PC-9 (cell line): ENCODE measurements around the gene PRPH. TPM values are rescaled to one million over a fixed set of nuclear protein-coding genes. Genes with fewer than 3 reads are reported as not detected.

Source experiments
- BruUV-seq: library from RNA; stranded (reverse); fragments of 400-500 nt; replicated peaks from 2 replicates; lab custom pipeline; 2021; lab: Mats Ljungman, UMichigan
- CTCF ChIA-PET: fragments of 300-600 bp; sonication (Branson Sonifier 250); formaldehyde crosslinking; loops from one replicate; lab custom pipeline; 2022; ENCODE audit warnings: antibody characterized with exemption; lab: Charles Lee
- POLR2A ChIA-PET: fragments of 300-600 bp; sonication (Branson Sonifier 250); formaldehyde crosslinking; loops from one replicate; lab custom pipeline; 2022; ENCODE audit warnings: antibody characterized with exemption; ENCODE audit not compliant: unreplicated experiment; lab: Charles Lee
- DNase-seq, 2 experiments: peaks; one replicate each; pipeline versions ENCODE4 v3.0.0 to v3.0.0-alpha.2; 2015 to 2022; ENCODE audit warnings: mixed read lengths in 1 of 2
- H2AFZ ChIP-seq: fragments of 200-600 bp; sonication (generic); 2 replicates; pipeline ENCODE4 v1.8.1; 2017; ENCODE audit warnings: antibody characterized with exemption
- H3F3A ChIP-seq: fragments of 200-600 bp; sonication (generic); 2 replicates; pipeline ENCODE4 v1.8.1; 2017; ENCODE audit warnings: antibody characterized with exemption, mild to moderate bottlenecking, low read depth; ENCODE audit not compliant: insufficient read depth
- H3K27ac ChIP-seq: fragments of 200-600 bp; sonication (generic); 2 replicates; pipeline ENCODE4 v1.6.1; 2016; ENCODE audit warnings: mixed run types
- H3K27me3 ChIP-seq: fragments of 200-600 bp; sonication (generic); 2 replicates; pipeline ENCODE4 v1.6.1; 2016; ENCODE audit warnings: low read depth, mixed run types; ENCODE audit not compliant: insufficient read depth
- H3K36me3 ChIP-seq: fragments of 200-600 bp; sonication (generic); 2 replicates; pipeline ENCODE4 v1.6.1; 2016; ENCODE audit warnings: low read depth, mixed run types
- H3K4me1 ChIP-seq: fragments of 200-600 bp; sonication (generic); replicated peaks from 2 replicates; pipeline ENCODE4 v1.6.1; 2016; ENCODE audit warnings: mixed run types; ENCODE audit not compliant: insufficient read depth
- H3K4me2 ChIP-seq: fragments of 200-600 bp; sonication (generic); 2 replicates; pipeline ENCODE4 v1.6.1; 2017; ENCODE audit warnings: mixed run types
- H3K4me3 ChIP-seq: fragments of 200-600 bp; sonication (generic); 2 replicates; pipeline ENCODE4 v1.6.1; 2016; ENCODE audit warnings: mixed run types
- H3K79me2 ChIP-seq: fragments of 200-600 bp; sonication (generic); 2 replicates; pipeline ENCODE4 v1.6.1; 2017; ENCODE audit warnings: low read depth, mixed run types
- H3K9me2 ChIP-seq: fragments of 200-600 bp; sonication (generic); 2 replicates; pipeline ENCODE4 v1.8.1; 2017; ENCODE audit warnings: mild to moderate bottlenecking; ENCODE audit not compliant: insufficient read depth
- H3K9me3 ChIP-seq: fragments of 200-600 bp; sonication (generic); 2 replicates; pipeline ENCODE4 v1.8.1; 2016; ENCODE audit warnings: low read depth; ENCODE audit not compliant: insufficient read depth
- H4K20me1 ChIP-seq: fragments of 200-600 bp; sonication (generic); 2 replicates; pipeline ENCODE4 v1.8.1; 2017; ENCODE audit not compliant: insufficient read depth
- EZH2 ChIP-seq: fragments of 200-600 bp; sonication (generic); IDR thresholded peaks from 2 replicates; pipeline ENCODE4 v1.8.0; 2017; ENCODE audit warnings: antibody characterized with exemption, low read depth
- intact Hi-C: fragments of 100-400 bp; cut with micrococcal nuclease; formaldehyde crosslinking; loops from one replicate; pipeline ENCODE4 v1.10.0; 2022; ENCODE audit not compliant: unreplicated experiment
- total RNA-seq: library from RNA; stranded (reverse); gene quantifications from 2 replicates; pipeline ENCODE4 v1.2.3, GENCODE V29; 2021
- TF ChIP-seq, protein P1 (sequence below): fragments of 200-600 bp; sonication (generic); conservative IDR thresholded peaks from 2 replicates; pipeline ENCODE4 v1.6.1; 2017; ENCODE audit warnings: mixed run types, antibody characterized with exemption, mild to moderate bottlenecking, moderate library complexity

The PRPH gene
- total RNA-seq, 1 experiment from 2014 or later, result 0.46 TPM

DNA sequence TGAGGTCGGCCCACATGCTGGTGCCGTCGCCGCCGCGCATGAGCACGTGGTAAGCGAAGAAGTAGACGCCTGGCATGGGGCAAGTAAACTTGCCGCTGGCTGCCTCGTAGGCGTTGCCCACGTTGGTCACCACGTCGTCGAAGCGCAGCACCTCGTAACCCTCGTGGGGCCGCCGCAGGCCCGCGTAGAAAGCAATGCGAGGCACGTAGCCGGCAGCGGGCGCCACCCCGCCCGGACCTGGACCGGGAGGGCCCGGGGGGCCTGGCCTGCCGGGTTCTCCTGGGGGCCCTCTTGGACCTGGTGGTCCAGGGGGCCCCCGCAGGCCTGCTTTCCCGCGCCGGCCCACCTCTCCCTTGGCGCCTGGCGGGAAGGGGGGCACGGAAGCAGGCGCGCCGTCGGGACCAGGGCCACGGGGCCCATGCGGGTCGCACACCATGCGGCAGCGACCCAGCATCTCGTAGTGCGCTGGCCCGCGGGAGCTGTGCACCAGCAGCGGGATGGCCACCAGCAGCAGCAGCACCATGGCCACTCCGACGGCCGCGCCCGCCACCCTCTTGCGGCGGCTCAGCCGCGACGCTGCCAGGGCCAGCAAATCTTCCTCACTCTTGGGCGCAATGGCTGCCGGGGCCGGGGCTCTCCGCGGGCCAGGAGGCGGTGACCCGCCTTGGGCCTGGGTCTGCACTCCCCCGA, 41.2 kb downstream of the PRPH start:
- H3K27me3 ChIP-seq, result no peaks in the 10 kb centered on the region; the same call in 1 of the 2 replicates
- no peaks in the 10 kb centered on the region for H3K79me2 ChIP-seq
- no peaks in the 10 kb centered on the region for H3K4me1 ChIP-seq
- no peaks in the 10 kb centered on the region for H3K9me3 ChIP-seq
- no peak overlapping the region for H3K27ac ChIP-seq
- H3K4me3 ChIP-seq, result no peak overlapping the region
- no peak overlapping the region for H2AFZ ChIP-seq
- BruUV-seq, result no TSS peak
- ChIA-PET CTCF (interaction anchor here (1.5 kb wide), 1 partner anchor 12 kb away, joined by 6 read pairs; no protein-coding TSS in a partner anchor), POLR2A (no interaction called here)
- H4K20me1 ChIP-seq, result no peaks in the 10 kb centered on the region
- peaks cover 20% of the 10 kb centered on the region; the same call in 1 of the 2 replicates for H3F3A ChIP-seq
- no peaks in the 10 kb centered on the region for H3K36me3 ChIP-seq
- H3K4me2 ChIP-seq, result no peak overlapping the region
- intact Hi-C loops, result no loop called here
- no peak for DNase-seq
- no peaks in the 10 kb centered on the region for H3K9me2 ChIP-seq
- TF ChIP-seq, protein P1, sequence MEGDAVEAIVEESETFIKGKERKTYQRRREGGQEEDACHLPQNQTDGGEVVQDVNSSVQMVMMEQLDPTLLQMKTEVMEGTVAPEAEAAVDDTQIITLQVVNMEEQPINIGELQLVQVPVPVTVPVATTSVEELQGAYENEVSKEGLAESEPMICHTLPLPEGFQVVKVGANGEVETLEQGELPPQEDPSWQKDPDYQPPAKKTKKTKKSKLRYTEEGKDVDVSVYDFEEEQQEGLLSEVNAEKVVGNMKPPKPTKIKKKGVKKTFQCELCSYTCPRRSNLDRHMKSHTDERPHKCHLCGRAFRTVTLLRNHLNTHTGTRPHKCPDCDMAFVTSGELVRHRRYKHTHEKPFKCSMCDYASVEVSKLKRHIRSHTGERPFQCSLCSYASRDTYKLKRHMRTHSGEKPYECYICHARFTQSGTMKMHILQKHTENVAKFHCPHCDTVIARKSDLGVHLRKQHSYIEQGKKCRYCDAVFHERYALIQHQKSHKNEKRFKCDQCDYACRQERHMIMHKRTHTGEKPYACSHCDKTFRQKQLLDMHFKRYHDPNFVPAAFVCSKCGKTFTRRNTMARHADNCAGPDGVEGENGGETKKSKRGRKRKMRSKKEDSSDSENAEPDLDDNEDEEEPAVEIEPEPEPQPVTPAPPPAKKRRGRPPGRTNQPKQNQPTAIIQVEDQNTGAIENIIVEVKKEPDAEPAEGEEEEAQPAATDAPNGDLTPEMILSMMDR, result no peak
- TF ChIP-seq EZH2, result no peak

DNA sequence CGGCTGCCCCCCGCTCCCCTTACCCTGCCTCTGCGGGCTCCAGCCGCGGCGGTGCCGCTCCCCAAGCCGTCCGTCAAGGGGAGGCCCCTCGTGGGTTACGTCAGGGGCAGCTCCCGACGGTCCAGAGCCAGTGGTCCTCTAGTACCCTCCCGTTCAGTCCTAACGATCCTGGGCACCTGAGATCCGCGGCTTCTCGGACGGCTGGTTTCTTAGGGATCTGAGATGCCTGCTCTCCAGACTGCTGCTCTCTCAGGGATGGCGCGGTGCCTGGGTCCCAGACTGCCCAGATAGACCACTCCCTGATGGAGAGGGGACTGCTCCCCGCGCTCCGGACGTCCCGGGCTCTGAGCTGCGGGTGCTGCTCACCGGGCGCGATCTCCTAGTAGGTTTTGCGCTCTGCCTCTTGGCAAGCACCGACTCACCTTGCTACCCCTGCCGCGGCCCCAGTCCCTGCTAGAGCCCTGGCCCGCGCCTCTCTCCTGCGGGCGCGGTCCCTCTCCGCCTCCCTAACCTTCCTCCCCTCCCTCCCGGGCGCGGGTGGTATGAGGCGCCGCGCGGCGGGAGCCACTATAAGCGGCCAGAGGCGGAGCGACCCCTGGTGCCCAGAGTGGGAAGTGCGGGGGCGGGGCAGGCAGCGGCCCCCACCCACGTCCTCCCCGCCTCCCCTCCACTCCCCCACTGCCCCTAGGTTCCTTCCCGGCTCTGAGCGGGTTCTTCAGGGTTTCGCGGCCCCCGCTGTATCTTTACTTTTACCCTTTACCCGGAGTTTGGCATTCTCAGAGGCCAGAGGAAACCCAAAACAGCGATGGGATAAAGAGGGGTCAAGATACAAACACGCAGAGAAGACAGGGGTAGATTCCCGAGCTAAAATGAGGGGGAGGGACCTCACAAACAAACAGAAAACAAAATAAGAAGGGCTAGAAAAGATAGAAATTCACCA, 42.0 kb downstream of the PRPH start, which contains the start of gene C1QL4:
TSS of gene C1QL4 (minus strand) at position 544 of the 940 bp plus-strand sequence. CDS start 711 bp downstream, outside the sequence.
- no peaks in the 10 kb centered on the region for H3K4me1 ChIP-seq
- H3K9me2 ChIP-seq, result no peaks in the 10 kb centered on the region
- H3K4me2 ChIP-seq, result peak within 1 kb of the TSS; percentile 42; the same call in 1 of the 2 replicates
- ChIA-PET CTCF (interaction anchor here (1.5 kb wide), 1 partner anchor 11 kb away, joined by 6 read pairs; no protein-coding TSS in a partner anchor), POLR2A (no interaction called here)
- intact Hi-C loops, result no loop called here
- TF ChIP-seq, protein P1, result peak; percentile 82
- TF ChIP-seq EZH2, result no peak
- peak in 1 of 2 experiments; percentile 84 for DNase-seq
- H3K27ac ChIP-seq, result no peak within 1 kb of the TSS
- H3F3A ChIP-seq, result peaks cover 13% of the 10 kb centered on the region; the same call in 1 of the 2 replicates
- no peaks in the 10 kb centered on the region for H3K79me2 ChIP-seq
- H3K9me3 ChIP-seq, result no peaks in the 10 kb centered on the region
- no peaks in the 10 kb centered on the region for H3K36me3 ChIP-seq
- no peaks in the 10 kb centered on the region for H4K20me1 ChIP-seq
- no peak within 1 kb of the TSS for H2AFZ ChIP-seq
- BruUV-seq, result no TSS peak
- no peak within 1 kb of the TSS for H3K4me3 ChIP-seq
- peaks cover 1% of the 10 kb centered on the region; the same call in 1 of the 2 replicates for H3K27me3 ChIP-seq

DNA sequence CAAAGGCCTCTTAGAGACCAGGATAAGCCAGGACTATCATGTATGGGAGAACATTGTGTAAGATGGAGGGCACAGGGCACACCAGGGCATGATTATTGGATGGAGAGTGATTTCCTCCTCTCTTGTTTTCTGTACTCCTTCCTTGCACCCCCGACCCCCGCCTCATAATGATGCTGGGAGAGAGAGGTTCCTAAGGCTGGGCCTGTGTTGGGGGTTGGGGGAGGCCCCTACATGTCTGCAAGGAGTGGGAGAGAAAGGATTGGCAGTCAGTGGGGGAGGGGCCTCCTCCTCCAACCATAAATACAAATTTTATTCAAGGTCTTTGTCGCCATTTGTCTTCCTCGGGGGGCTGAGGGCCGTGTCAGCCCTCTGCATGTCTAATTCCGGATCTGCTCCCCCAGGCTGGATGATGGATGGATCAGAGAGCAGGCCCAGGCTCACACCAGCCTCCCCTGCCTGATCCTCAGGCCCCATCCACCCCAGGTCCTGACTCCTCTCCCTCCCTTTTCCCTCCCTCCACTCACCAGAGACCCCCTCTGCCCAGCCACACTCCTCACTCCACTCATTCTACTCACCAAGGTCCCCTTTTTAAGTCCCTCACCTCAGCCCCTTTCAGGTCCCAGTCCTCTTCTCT, 44.0 kb downstream of the PRPH start:
- Histone ChIP-seq H4K20me1 (no peaks in the 10 kb centered on the region), H2AFZ (no peak overlapping the region), H3K4me3 (no peak overlapping the region), H3K4me1 (no peaks in the 10 kb centered on the region), H3K9me2 (no peaks in the 10 kb centered on the region), H3K9me3 (no peaks in the 10 kb centered on the region), H3F3A (peaks cover 12% of the 10 kb centered on the region; the same call in 1 of the 2 replicates), H3K79me2 (no peaks in the 10 kb centered on the region), H3K36me3 (no peaks in the 10 kb centered on the region), H3K27ac (no peak overlapping the region), H3K4me2 (no peak overlapping the region), H3K27me3 (peaks cover 12% of the 10 kb centered on the region)
- intact Hi-C loops, result no loop called here
- TF ChIP-seq, protein P1, result no peak
- TF ChIP-seq EZH2, result no peak
- ChIA-PET POLR2A (no interaction called here), CTCF (interaction anchor here (0.6 to 0.7 kb wide), 3 partner anchors 12 to 544 kb away, joined by 3 to 5 read pairs (median 5); no protein-coding TSS in a partner anchor)
- BruUV-seq, result no TSS peak
- DNase-seq, result no peak
